Activated CD8-positive, alpha-beta T cell treated with anti-CD3 and anti-CD28 coated beads, Interleukin-2, amount 10 ng/mL, durations not matched to agents 7 days and 5 days (primary cell): ENCODE results near the gene CFP. TPM values are rescaled to one million over a fixed set of nuclear protein-coding genes. Genes with fewer than 3 reads are reported as not detected.

ENCODE experiments used
- ATAC-seq: fragments of 150-1000 bp; cut with Tn5 transposase; one replicate; pipeline ENCODE4 v1.10.0; 2021; ENCODE audit warnings: moderate library complexity
- CTCF ChIA-PET: fragments of 350-600 bp; sonication (Branson Sonifier 250); formaldehyde crosslinking; loops from one replicate; lab custom pipeline; 2021; ENCODE audit warnings: antibody characterized with exemption; lab: Charles Lee
- POLR2A ChIA-PET: fragments of 350-600 bp; sonication (Branson Sonifier 250); formaldehyde crosslinking; loops from one replicate; lab custom pipeline; 2021; ENCODE audit warnings: antibody characterized with exemption; lab: Charles Lee
- DNase-seq: peaks from one replicate; pipeline ENCODE4 v3.0.0-alpha.2; 2020
- H3K27ac Mint-ChIP-seq: one replicate; pipeline ENCODE4 v1.8.0; 2021; ENCODE audit warnings: mild to moderate bottlenecking, mixed read lengths
- H3K27me3 Mint-ChIP-seq: one replicate; pipeline ENCODE4 v1.8.0; 2021; ENCODE audit warnings: low read depth, mixed read lengths
- H3K36me3 Mint-ChIP-seq: one replicate; pipeline ENCODE4 v1.8.0; 2021; ENCODE audit warnings: low read depth, mixed read lengths
- H3K4me1 Mint-ChIP-seq: one replicate; pipeline ENCODE4 v1.8.0; 2021; ENCODE audit warnings: low read depth, mixed read lengths
- H3K4me3 Mint-ChIP-seq: one replicate; pipeline ENCODE4 v1.8.0; 2021; ENCODE audit warnings: mild to moderate bottlenecking, mixed read lengths
- H3K9me3 Mint-ChIP-seq: one replicate; pipeline ENCODE4 v1.8.0; 2022; ENCODE audit warnings: mixed read lengths; ENCODE audit not compliant: insufficient read depth
- total RNA-seq, 2 experiments: library from RNA; stranded (reverse); gene quantifications; one replicate each; pipeline ENCODE4 v1.2.3, GENCODE V29; 2021

CFP gene
- total RNA-seq, 2 experiments from 2014 or later = 11.5 to 13.1 TPM

GRCh38 chrX:47595716-47596251 lies 33.9 kb downstream of the CFP start:
- Mint-ChIP-seq H3K36me3 (peaks cover 11% of the 10 kb centered on the region), H3K4me1 (peaks cover 11% of the 10 kb centered on the region), H3K27ac (peak overlapping the region; percentile 77), H3K27me3 (peaks cover 4% of the 10 kb centered on the region), H3K9me3 (peaks cover 14% of the 10 kb centered on the region), H3K4me3 (no peak overlapping the region)
- POLR2A ChIA-PET = no interaction called here
- DNase-seq (no peak), ATAC-seq (no peak)
- CTCF ChIA-PET = no interaction called here

GRCh38 chrX:47593522-47593921 lies 36.2 kb downstream of the CFP start:
- H3K27me3 Mint-ChIP-seq = peaks cover 4% of the 10 kb centered on the region
- H3K36me3 Mint-ChIP-seq = peaks cover 11% of the 10 kb centered on the region
- H3K4me1 Mint-ChIP-seq = peaks cover 11% of the 10 kb centered on the region
- no peak for DNase-seq
- H3K27ac Mint-ChIP-seq = no peak overlapping the region
- ATAC-seq = no peak
- POLR2A ChIA-PET = no interaction called here
- no peak overlapping the region for H3K4me3 Mint-ChIP-seq
- peaks cover 9% of the 10 kb centered on the region for H3K9me3 Mint-ChIP-seq
- CTCF ChIA-PET = no interaction called here

DNA sequence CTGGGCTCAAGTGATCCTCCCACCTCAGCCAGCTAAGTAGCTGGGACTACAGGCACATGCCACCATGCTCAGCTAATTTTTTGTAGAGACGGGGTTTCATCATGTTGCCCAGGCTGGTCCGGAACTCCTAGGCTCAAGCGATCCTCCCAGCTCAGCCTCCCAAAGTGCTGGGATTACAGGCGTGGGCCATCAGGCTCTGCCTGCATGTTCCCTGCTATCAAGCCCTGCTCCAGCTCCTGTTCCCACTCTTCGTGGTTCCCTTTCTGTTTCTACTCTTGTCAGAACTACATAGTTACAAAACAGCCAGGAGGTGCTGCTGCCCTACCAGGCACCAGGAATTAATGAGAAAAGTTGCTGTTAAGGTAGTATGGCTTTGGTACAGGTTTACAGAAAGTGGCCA lies 38.7 kb downstream of the CFP start:
- Mint-ChIP-seq H3K27ac (no peak overlapping the region), H3K4me1 (peaks cover 5% of the 10 kb centered on the region), H3K4me3 (no peak overlapping the region), H3K9me3 (no peaks in the 10 kb centered on the region), H3K36me3 (peaks cover 5% of the 10 kb centered on the region), H3K27me3 (no peaks in the 10 kb centered on the region)
- ATAC-seq (no peak), DNase-seq (no peak)
- CTCF ChIA-PET = no interaction called here
- POLR2A ChIA-PET = no interaction called here

GRCh38 chrX:47587906-47588735 lies 41.6 kb downstream of the CFP start:
- ChIA-PET POLR2A (no interaction called here), CTCF (no interaction called here)
- Mint-ChIP-seq H3K36me3 (peaks cover 13% of the 10 kb centered on the region), H3K4me1 (peaks cover 6% of the 10 kb centered on the region), H3K4me3 (no peak overlapping the region), H3K27ac (no peak overlapping the region), H3K27me3 (no peaks in the 10 kb centered on the region), H3K9me3 (no peaks in the 10 kb centered on the region)
- no peak for DNase-seq
- no peak for ATAC-seq

GRCh38 chrX:47587091-47587891 lies 42.4 kb downstream of the CFP start:
- Mint-ChIP-seq H3K4me1 (peaks cover 9% of the 10 kb centered on the region), H3K9me3 (no peaks in the 10 kb centered on the region), H3K27me3 (no peaks in the 10 kb centered on the region), H3K27ac (no peak overlapping the region), H3K4me3 (no peak overlapping the region), H3K36me3 (peaks cover 13% of the 10 kb centered on the region)
- DNase-seq (no peak), ATAC-seq (no peak)
- CTCF ChIA-PET = no interaction called here
- POLR2A ChIA-PET = no interaction called here

- Mint-ChIP-seq H3K27ac (no peak overlapping the region), H3K4me3 (no peak overlapping the region), H3K27me3 (no peaks in the 10 kb centered on the region), H3K9me3 (no peaks in the 10 kb centered on the region), H3K4me1 (peaks cover 18% of the 10 kb centered on the region), H3K36me3 (peaks cover 13% of the 10 kb centered on the region)
- DNase-seq = no peak
- ChIA-PET CTCF (no interaction called here), POLR2A (no interaction called here)
- ATAC-seq = no peak
Measured at GRCh38 chrX:47586043-47586787, 43.5 kb downstream of the CFP start.

- Mint-ChIP-seq H3K27ac (no peak overlapping the region), H3K4me3 (no peak overlapping the region), H3K36me3 (peaks cover 13% of the 10 kb centered on the region), H3K27me3 (no peaks in the 10 kb centered on the region), H3K9me3 (no peaks in the 10 kb centered on the region), H3K4me1 (peaks cover 18% of the 10 kb centered on the region)
- DNase-seq (no peak), ATAC-seq (no peak)
- ChIA-PET POLR2A (no interaction called here), CTCF (no interaction called here)
Measured at GRCh38 chrX:47585273-47585672, 44.5 kb downstream of the CFP start.

DNA sequence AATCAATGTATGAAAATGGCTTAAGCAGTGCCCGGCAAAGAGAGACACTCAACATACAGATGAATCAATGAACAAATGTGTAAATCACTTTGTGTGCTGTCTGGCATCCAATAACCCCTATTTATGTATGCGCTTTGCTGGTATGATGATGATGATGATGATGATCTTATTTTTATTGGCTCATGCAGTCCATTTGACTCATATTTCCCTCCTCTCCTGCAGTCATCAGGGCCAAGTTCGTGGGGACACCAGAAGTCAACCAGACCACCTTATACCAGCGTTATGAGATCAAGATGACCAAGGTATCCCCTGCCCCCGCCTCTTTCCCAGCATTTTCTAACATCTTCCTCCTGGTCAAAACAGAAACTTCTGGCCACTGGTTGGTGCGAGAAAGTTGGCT lies 45.0 kb downstream of the CFP start:
- ChIA-PET POLR2A (no interaction called here), CTCF (no interaction called here)
- H3K4me3 Mint-ChIP-seq = no peak overlapping the region
- H3K4me1 Mint-ChIP-seq = peaks cover 18% of the 10 kb centered on the region
- H3K9me3 Mint-ChIP-seq = no peaks in the 10 kb centered on the region
- no peak for DNase-seq
- H3K36me3 Mint-ChIP-seq = peaks cover 13% of the 10 kb centered on the region
- no peak for ATAC-seq
- H3K27me3 Mint-ChIP-seq = no peaks in the 10 kb centered on the region
- H3K27ac Mint-ChIP-seq = no peak overlapping the region

GRCh38 chrX:47583240-47583861 lies 46.4 kb downstream of the CFP start:
- DNase-seq (no peak), ATAC-seq (no peak)
- peaks cover 13% of the 10 kb centered on the region for H3K36me3 Mint-ChIP-seq
- H3K4me1 Mint-ChIP-seq = peaks cover 21% of the 10 kb centered on the region
- H3K27ac Mint-ChIP-seq = peak overlapping the region; percentile 72
- POLR2A ChIA-PET = interaction anchor here (1.0 kb wide), 1 partner anchor 27 kb away, joined by 3 read pairs; no protein-coding TSS in a partner anchor
- H3K4me3 Mint-ChIP-seq = peak overlapping the region; percentile 48
- CTCF ChIA-PET = no interaction called here
- no peaks in the 10 kb centered on the region for H3K9me3 Mint-ChIP-seq
- peaks cover under 1% of the 10 kb centered on the region for H3K27me3 Mint-ChIP-seq

- peak within 1 kb of the TSS; percentile 54 for H3K4me3 Mint-ChIP-seq
- DNase-seq = peak; percentile 89
- peak within 1 kb of the TSS; percentile 72 for H3K27ac Mint-ChIP-seq
- H3K36me3 Mint-ChIP-seq = peaks cover 12% of the 10 kb centered on the region
- peaks cover 5% of the 10 kb centered on the region for H3K27me3 Mint-ChIP-seq
- H3K4me1 Mint-ChIP-seq = peaks cover 21% of the 10 kb centered on the region
- ChIA-PET CTCF (interaction anchor here (1.5 kb wide), 1 partner anchor 47 kb away, joined by 6 read pairs; no protein-coding TSS in a partner anchor), POLR2A (interaction anchor here (1.0 kb wide), 1 partner anchor 26 kb away, joined by 3 read pairs; no protein-coding TSS in a partner anchor)
- peak; percentile 99 for ATAC-seq
- H3K9me3 Mint-ChIP-seq = no peaks in the 10 kb centered on the region
Measured at GRCh38 chrX:47581731-47582647, 47.7 kb downstream of the CFP start, which contains the start of gene TIMP1. TIMP1 (plus strand) TSS chrX:47582436; CDS start chrX:47583416, 980 bp downstream.
